GM12801 (cell line): ENCODE results near the gene ATPAF2.

Source experiments
- TF ChIP-seq, protein P1 (sequence below): IDR thresholded peaks from one replicate; pipeline ENCODE4 v1.5.1; 2011; ENCODE audit warnings: control low read depth; ENCODE audit not compliant: insufficient read length; ENCODE audit errors: extremely low read depth

The ATPAF2 gene

DNA sequence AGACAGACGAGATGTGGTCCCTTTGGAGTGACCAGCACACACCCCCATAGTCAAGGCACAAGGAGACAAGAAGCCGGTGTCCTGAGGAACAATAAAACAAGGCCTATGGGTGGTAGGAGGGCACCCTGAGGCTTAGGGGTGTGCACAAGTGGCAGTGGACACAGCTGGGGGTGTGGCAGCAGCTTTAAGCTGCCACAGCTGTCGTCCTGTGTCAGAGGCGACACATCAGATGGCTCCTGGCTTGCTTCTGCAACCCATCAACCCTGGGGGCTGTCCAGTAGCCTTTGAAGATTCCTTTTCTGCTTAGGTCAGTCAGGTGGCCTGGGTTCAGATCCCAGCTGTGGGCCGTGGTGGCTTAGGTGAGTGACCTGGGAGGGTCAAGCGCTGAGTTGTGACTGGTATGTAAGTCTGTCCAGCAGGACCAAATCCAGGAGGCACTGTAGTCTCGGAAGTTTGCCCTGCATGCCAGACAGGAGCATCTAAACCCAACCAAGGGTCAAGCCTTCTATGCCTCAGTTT, 50.5 kb downstream of the ATPAF2 start:
- TF ChIP-seq, protein P1, sequence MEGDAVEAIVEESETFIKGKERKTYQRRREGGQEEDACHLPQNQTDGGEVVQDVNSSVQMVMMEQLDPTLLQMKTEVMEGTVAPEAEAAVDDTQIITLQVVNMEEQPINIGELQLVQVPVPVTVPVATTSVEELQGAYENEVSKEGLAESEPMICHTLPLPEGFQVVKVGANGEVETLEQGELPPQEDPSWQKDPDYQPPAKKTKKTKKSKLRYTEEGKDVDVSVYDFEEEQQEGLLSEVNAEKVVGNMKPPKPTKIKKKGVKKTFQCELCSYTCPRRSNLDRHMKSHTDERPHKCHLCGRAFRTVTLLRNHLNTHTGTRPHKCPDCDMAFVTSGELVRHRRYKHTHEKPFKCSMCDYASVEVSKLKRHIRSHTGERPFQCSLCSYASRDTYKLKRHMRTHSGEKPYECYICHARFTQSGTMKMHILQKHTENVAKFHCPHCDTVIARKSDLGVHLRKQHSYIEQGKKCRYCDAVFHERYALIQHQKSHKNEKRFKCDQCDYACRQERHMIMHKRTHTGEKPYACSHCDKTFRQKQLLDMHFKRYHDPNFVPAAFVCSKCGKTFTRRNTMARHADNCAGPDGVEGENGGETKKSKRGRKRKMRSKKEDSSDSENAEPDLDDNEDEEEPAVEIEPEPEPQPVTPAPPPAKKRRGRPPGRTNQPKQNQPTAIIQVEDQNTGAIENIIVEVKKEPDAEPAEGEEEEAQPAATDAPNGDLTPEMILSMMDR, result no peak

DNA sequence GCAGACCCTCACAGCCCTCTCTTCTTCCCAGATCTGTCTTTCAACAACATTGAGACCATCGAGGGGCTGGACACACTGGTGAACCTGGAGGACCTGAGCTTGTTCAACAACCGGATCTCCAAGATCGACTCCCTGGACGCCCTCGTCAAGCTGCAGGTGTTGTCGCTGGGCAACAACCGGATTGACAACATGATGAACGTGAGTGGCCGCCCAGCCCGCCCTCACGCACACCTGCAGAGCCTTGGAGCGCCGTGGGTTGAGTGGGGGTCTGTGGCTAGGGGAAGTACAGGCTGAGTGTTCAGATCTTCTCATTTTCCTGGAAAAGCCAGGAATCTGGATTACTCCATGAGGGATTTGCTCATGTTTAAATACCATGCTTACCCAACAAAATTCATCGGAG, 51.1 kb downstream of the ATPAF2 start:
- TF ChIP-seq, protein P1, result no peak

DNA sequence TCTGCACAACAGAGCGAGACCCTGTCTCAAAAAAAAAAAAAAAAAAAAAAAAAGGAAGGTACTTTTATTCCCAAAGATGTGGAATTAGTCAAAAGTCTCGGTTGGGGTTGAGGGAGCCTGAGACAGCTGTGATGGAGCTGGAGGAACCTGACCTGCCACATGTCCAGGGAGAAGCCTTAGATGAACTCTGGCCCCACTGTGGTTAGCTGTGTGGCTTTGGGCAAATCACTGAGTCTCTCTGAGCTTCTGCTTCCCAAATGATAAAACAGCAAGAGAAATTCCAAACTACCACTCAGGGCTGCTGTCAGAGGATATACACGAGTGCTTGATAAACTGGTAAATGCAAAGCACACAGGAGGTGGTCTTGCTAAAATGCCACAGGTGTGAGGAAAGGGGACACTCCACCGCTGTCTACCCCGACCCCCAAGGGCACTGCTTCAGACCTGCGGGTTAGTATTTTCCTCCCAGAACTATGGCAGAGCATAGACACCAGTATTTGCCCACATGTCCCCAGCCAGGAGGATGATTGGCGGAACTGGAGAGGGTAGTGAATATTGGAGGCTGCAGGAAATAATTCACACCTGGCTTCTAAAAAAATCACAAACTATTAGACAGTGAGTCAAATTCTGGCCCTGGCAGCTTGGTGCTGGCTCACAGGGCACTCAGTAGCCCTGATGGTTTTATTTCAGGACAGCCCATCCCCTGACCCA, 51.6 kb downstream of the ATPAF2 start:
- TF ChIP-seq, protein P1, result no peak

DNA sequence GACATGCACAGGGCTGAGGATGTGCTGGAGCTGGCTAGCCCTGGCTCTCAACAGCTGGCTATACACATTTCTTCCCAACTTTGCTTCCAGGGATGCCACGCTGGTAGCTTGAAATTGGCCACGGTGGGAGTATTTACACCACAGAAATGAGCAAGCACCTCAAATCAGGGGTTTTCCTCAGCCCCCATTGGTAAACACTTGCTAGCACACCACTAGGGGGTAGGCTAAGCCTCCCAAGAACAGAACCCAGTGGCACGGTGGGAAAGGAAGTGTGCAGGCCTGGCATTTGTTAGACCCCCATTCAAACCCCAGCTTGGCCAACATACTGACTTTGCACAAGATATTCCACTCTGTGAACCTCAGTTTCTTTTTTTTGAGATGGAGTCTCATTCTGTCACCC, 53.4 kb downstream of the ATPAF2 start:
- TF ChIP-seq, protein P1, result no peak

DNA sequence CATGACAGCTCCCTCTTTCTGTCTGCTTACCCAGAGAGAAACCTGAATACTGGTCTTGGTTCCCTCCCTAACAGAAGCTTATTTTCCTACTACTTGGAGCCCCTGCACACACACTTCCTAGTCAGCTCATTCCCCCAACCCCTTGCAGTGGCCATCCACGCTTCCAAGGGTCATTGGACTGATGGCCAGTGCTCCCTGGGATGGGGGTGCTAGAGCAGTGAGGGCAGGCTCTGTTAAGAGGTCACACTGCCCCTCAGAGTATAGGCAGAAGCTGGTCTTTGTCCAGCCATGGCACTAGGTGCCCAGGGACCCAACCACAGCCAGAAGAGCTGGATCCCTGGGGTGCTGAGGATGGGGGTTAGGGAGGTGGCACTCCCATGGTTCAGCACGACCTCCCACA, 53.8 kb downstream of the ATPAF2 start:
- TF ChIP-seq, protein P1, result no peak

DNA sequence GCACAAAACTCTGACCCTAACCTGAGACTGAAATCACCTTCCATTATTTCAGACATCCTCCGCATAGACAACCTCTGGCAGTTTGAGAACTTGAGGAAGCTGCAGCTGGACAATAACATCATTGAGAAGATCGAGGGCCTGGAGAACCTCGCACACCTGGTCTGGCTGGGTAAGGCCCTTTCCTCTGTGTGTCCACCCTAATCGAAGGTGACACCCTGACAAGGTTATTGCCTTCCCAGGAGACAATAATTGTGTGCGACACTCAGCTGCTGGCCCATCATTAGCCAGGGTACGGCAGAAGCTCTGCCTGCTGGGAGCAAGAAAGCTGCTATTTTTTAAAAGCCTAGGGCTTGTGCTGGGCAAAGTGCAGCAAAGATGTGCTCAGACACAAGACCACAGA, 55.2 kb downstream of the ATPAF2 start:
- TF ChIP-seq, protein P1, result no peak

DNA sequence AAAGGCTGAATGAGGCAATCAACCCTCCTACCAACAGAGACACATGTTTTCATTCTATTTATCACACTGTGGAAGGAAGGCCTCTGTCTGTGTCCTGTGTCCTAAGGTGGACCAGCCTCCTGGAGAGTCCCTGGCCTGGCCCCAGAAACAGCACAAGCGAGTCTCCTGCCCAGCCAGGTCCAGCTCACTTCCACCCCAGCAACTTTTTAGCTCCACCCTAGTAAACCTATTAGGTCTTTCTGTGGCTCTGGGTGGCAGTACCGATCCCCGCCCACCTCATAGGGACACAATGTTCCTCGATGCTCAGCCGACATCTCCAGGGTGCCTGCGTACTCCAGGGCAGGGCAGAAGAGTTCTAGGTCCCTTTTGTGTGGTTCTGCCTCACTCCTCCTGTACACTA, 55.6 kb downstream of the ATPAF2 start:
- TF ChIP-seq, protein P1, result no peak

DNA sequence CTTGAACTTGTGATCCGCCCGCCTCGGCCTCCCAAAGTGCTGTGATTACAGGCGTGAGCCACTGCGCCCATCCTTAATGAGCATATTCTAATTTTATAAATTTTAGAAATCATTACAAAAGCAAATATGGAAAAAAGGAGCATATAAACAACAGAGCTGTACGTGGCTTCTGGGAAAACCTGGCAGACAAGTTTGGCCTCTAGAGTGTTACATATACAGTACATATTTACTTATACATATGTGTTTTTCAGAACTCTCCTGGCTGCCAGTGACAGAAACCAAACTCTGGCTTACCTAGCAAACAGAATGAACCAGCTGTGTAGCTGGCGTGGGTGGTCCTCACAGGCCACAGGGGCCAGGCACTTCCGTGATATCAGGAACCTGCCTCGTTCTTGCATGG, 56.2 kb downstream of the ATPAF2 start:
- TF ChIP-seq, protein P1, result no peak
